SH-SY5Y (cell line): ENCODE measurements around the gene NLRX1.

Experiments used
- GATA2 ChIP-seq: IDR thresholded peaks from 2 replicates; pipeline ENCODE4 v1.6.1; 2011; ENCODE audit warnings: mild to moderate bottlenecking, low read depth, low read length
- GATA3 ChIP-seq: IDR thresholded peaks from 2 replicates; pipeline ENCODE4 v1.6.1; 2011; ENCODE audit warnings: low read depth, mild to moderate bottlenecking, low read length, moderate library complexity

DNA sequence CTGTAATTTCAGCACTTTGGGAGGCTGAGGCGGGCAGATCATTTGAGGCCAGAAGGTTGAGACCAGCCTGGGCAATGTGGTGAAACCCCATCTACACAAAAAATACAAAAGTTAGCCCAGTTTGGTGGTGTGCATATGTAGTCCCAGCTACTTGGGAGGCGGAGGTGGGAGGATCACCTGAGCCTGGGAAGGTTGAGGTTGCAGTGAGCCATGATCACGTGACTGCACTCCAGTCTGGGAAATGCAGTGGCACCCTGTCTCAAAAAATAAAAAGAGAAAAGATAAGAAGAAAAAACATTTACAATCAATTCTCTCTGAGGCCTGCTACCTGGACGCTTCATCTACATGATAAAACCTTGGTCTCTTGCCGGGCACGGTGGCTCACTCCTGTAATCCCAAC lies 30.4 kb downstream of the NLRX1 start:
- no peak for TF ChIP-seq GATA2
- no peak for TF ChIP-seq GATA3
